ENCODE data around the gene CACNA2D2.
A peak's percentile ranks its signal among the peaks of the same experiment; 100 is the strongest.

CACNA2D2 gene

DNA sequence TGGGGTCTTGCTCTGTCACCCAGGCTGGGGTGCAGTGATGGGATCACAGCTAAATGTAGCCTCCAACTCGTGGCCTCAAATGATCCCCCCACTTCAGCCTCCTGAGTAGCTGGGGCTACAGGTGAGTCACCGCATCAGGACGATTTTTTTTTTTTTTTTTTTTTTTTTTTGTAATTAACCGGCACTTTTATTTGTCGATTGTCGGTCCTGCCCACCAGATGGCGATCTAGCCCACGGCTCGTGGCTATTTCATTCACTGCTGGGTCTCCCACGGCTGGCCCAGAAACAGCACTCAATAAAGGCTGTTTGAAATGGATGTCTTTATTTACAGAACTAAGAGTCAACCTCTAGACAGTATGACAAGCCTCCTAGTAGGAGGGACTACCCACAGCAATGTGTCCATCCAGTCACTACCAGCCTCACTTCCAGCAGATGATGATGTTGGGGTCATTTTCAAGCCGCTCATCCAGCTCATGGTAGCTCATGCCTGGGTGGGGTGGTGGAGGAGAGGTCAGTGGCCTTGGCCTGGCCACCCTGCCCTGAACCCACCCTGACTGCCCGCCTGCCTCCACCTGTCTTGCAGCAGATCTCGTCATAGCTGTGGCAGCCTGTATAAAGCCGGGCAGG is 156.1 kb downstream of the CACNA2D2 start:
- no peaks in the 10 kb centered on the region for H3K27me3 Mint-ChIP-seq
- H3K27ac Mint-ChIP-seq: peak overlapping the region; percentile 82

DNA sequence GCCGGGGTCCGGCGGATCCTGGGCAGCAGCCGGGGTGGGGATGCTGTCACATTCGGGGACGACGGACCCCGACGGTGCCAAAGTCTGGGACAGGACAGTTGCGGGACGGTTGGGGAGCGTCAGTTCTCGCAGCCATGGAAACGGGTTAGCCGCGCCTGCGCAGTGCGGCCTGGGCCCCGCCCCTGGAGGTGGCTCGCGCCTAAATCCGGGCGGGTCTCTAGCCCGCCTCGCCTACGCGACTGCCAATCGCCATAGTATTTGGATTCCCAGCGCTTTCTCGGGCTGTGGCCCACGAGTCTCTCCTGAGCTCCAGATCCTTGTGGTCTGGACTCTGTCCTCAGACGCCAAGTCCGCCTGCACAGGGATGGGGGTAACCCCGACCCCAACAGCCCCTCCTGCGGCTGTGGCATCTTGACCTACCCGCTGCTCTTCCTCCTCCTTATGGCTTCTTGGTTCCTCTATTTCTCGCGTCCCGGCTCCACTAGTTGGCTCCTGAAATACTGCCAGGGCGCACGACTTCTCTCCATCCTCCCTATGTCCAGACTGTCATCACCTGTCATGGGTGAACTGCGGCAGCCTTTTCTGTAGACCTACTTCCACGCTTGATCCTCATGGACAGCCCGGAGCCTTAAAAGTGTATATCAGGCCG is 157.7 kb downstream of the CACNA2D2 start, which contains the start of gene ZMYND10:
ZMYND10 (minus strand) TSS at position 147 of the 649 bp plus-strand sequence. CDS start 153 bp downstream, outside the sequence.
- Mint-ChIP-seq H3K27ac (peak within 1 kb of the TSS; percentile 35), H3K9me3 (no peaks in the 10 kb centered on the region), H3K4me1 (ENCODE audit: low read depth) (peaks cover 54% of the 10 kb centered on the region), H3K36me3 (ENCODE audit: low read depth) (peaks cover 45% of the 10 kb centered on the region), H3K4me3 (peak within 1 kb of the TSS; percentile 57), H3K27me3 (no peaks in the 10 kb centered on the region)
- peak; percentile 82 for DNase-seq

More for the DNA sequence above, 156.1 kb downstream of the CACNA2D2 start:
- no peak overlapping the region for H3K4me3 Mint-ChIP-seq
- H3K4me1 Mint-ChIP-seq (ENCODE audit: low read depth): peaks cover 58% of the 10 kb centered on the region
- peaks cover 58% of the 10 kb centered on the region for H3K36me3 Mint-ChIP-seq (ENCODE audit: low read depth)
- peak; percentile 78 for DNase-seq
- H3K9me3 Mint-ChIP-seq: no peaks in the 10 kb centered on the region

GRCh38 chr3:50345008-50345407 is 158.4 kb downstream of the CACNA2D2 start:
- no peaks in the 10 kb centered on the region for H3K27me3 Mint-ChIP-seq
- H3K4me3 Mint-ChIP-seq: no peak overlapping the region
- H3K4me1 Mint-ChIP-seq (ENCODE audit: low read depth): peaks cover 49% of the 10 kb centered on the region
- no peak for DNase-seq
- H3K36me3 Mint-ChIP-seq (ENCODE audit: low read depth): peaks cover 42% of the 10 kb centered on the region
- no peaks in the 10 kb centered on the region for H3K9me3 Mint-ChIP-seq
- no peak overlapping the region for H3K27ac Mint-ChIP-seq

DNA sequence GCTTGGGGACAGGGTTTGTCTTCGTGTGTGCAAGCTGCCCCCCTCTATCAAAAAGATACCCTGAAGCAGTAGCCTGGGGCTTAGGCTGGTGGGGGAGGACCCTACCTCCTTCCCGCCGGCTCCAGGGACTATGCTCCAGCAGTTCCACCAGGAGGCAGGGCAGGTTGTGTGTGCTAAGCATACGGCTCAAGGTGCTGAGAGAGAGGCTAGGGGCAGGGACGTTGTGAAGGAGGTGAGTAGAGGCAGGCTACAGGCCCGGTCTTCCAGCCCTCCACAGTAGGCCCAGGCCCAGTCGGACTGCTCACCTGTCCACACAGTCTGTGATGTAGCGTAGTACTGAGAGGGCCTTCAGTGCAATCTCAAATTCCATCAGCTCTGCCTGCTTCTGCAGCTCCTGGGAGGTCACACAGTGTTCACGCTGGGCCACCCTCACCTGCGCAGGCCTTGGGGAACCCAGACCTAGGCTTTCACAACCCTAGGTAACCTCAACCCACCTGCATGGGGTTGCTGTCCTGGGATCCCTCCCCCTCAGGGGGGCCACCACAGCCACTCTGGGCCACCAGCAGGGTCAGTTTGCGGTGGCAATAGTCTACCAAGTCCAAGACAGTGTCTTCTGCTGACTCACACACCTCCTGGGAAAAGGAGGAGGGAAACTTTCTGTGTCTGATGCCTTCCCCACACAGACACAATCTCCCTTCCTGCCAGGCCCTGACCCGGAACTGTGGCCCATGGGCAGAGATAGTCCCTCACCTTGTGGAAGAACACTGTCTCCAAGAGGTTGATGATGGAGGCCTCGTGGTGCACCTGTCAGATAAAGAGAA is 160.4 kb downstream of the CACNA2D2 start:
- no peak overlapping the region for H3K4me3 Mint-ChIP-seq
- H3K27ac Mint-ChIP-seq: peak overlapping the region; percentile 26
- no peaks in the 10 kb centered on the region for H3K9me3 Mint-ChIP-seq
- H3K27me3 Mint-ChIP-seq: no peaks in the 10 kb centered on the region
- peaks cover 47% of the 10 kb centered on the region for H3K4me1 Mint-ChIP-seq (ENCODE audit: low read depth)
- DNase-seq: no peak
- peaks cover 38% of the 10 kb centered on the region for H3K36me3 Mint-ChIP-seq (ENCODE audit: low read depth)

DNA sequence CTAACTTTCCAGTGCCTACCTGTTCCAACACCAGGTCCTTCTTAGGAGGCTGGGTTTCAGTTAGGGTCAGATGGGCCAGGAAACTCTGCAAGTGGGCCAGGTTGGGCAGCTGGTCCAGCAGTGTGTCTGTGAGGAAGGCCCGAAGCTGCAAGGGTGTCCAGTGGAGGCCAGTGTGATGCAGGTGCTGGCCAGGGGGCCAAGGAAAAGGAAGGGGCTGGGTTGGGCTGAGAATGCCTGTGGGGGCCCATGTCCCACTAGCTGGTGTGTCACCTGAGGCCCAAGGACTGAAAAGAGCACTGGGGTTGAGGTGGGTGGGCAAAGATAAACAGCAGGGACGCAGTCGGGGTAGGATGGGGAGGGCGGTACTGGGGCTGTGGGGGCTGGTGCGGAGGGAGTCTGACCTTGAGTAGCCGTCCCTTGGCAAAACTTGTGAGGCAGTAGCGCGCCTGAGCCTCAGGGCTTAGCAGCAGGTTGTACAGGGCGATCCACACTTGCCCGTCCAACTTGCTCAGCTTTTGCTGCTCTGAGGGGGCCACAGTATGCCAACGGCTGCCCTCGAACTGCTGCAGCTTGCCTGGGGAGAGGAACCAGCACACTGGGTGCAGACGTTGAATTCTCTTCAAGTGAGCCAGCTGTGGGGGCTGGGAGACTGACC is 161.3 kb downstream of the CACNA2D2 start:
- peak overlapping the region; percentile 94 for H3K4me3 Mint-ChIP-seq
- peaks cover 38% of the 10 kb centered on the region for H3K36me3 Mint-ChIP-seq (ENCODE audit: low read depth)
- DNase-seq: no peak
- H3K9me3 Mint-ChIP-seq: no peaks in the 10 kb centered on the region
- H3K27me3 Mint-ChIP-seq: no peaks in the 10 kb centered on the region
- H3K27ac Mint-ChIP-seq: no peak overlapping the region
- H3K4me1 Mint-ChIP-seq (ENCODE audit: low read depth): peaks cover 39% of the 10 kb centered on the region

DNA sequence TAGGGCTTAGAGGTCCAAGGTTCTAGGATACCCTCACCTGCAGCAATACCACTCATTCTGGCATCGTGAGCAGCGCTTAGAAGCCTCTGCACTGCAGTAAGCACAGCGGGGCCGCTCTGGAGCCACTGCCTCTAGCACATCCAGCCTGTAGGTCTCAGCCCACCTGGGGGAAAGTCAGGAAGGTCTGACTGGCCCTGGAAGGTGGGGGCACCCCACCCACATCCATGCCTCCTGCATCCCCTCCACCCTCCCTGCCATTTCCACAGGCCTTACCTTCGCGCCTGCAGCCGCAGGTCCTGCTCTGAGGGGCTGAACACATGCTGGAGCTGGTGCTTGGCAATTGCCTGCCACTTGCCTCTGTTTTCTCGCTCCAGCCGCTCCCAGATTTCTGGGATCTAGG is 161.9 kb downstream of the CACNA2D2 start:
- Mint-ChIP-seq H3K36me3 (ENCODE audit: low read depth) (peaks cover 41% of the 10 kb centered on the region), H3K4me1 (ENCODE audit: low read depth) (peaks cover 39% of the 10 kb centered on the region), H3K4me3 (peak overlapping the region; percentile 94), H3K9me3 (no peaks in the 10 kb centered on the region), H3K27me3 (no peaks in the 10 kb centered on the region), H3K27ac (peak overlapping the region; percentile 90)
- DNase-seq: no peak

GRCh38 chr3:50340448-50341329 is 162.7 kb downstream of the CACNA2D2 start, which contains the start of gene RASSF1:
RASSF1 (minus strand) TSS chr3:50340836; CDS start chr3:50340805, 31 bp downstream.
- peaks cover 40% of the 10 kb centered on the region for H3K4me1 Mint-ChIP-seq (ENCODE audit: low read depth)
- H3K4me3 Mint-ChIP-seq: peak within 1 kb of the TSS; percentile 94
- H3K27ac Mint-ChIP-seq: peak within 1 kb of the TSS; percentile 95
- H3K9me3 Mint-ChIP-seq: no peaks in the 10 kb centered on the region
- peak; percentile 85 for DNase-seq
- H3K36me3 Mint-ChIP-seq (ENCODE audit: low read depth): peaks cover 43% of the 10 kb centered on the region
- no peaks in the 10 kb centered on the region for H3K27me3 Mint-ChIP-seq

DNA sequence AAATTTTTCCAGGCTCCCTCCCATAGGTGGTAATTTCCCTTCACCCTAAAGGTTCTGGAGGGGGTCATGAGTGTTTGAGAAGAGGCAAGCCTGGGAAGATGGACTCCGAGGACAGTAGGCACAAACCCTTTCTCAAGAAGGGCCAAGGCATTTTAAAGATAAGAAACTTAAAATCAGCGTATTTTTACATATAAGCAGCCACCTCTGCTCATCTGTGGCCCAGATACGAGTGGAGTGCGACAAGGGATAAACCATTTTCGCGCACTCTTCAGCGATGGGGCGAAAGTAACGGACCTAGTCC is 163.3 kb downstream of the CACNA2D2 start:
- Mint-ChIP-seq H3K4me1 (ENCODE audit: low read depth) (peaks cover 42% of the 10 kb centered on the region), H3K27me3 (no peaks in the 10 kb centered on the region), H3K27ac (peak overlapping the region; percentile 95), H3K9me3 (no peaks in the 10 kb centered on the region), H3K36me3 (ENCODE audit: low read depth) (peaks cover 48% of the 10 kb centered on the region), H3K4me3 (peak overlapping the region; percentile 94)
- no peak for DNase-seq

DNA sequence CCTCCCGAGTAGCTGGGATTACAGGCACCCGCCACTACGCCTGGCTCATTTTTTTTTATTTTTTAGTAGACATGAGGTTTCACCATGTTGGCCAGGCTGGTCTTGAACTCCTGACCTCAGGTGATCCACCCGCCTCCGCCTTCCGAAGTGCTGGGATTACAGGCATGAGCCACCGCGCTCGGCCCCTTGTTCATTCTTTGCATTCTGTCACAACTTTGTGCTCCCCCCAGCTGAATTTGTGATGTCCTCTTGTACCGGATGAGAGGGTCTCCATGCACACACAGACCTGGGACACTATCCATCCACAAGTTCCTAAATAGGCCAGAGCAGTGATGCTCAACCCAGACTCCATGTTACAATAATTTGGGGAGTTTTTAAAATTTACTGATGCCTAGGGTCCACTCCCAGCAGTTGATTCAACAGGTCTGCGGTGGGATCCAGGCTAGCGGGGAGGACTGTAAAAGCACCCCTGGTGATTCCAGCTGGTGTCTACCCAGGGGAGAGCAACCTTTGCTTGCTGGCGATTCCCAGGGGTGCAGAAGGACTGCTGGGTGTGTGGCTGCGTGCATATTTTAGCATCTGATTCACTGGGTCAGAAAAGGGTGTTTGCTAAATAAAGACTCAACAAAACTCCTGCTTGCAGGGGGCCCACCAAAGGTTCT is 163.8 kb downstream of the CACNA2D2 start:
- Mint-ChIP-seq H3K27ac (peak overlapping the region; percentile 95), H3K4me1 (ENCODE audit: low read depth) (peaks cover 43% of the 10 kb centered on the region), H3K4me3 (peak overlapping the region; percentile 94), H3K27me3 (no peaks in the 10 kb centered on the region), H3K9me3 (no peaks in the 10 kb centered on the region), H3K36me3 (ENCODE audit: low read depth) (peaks cover 52% of the 10 kb centered on the region)
- no peak for DNase-seq

GRCh38 chr3:50338965-50339364 is 164.5 kb downstream of the CACNA2D2 start:
- peaks cover 58% of the 10 kb centered on the region for H3K36me3 Mint-ChIP-seq (ENCODE audit: low read depth)
- no peak for DNase-seq
- H3K4me3 Mint-ChIP-seq: peak overlapping the region; percentile 94
- peak overlapping the region; percentile 95 for H3K27ac Mint-ChIP-seq
- H3K9me3 Mint-ChIP-seq: no peaks in the 10 kb centered on the region
- H3K4me1 Mint-ChIP-seq (ENCODE audit: low read depth): peaks cover 50% of the 10 kb centered on the region
- no peaks in the 10 kb centered on the region for H3K27me3 Mint-ChIP-seq

GRCh38 chr3:50337175-50337861 is 166.1 kb downstream of the CACNA2D2 start:
- DNase-seq: peak; percentile 97
- Mint-ChIP-seq H3K4me1 (ENCODE audit: low read depth) (peaks cover 60% of the 10 kb centered on the region), H3K4me3 (peak overlapping the region; percentile 94), H3K27me3 (no peaks in the 10 kb centered on the region), H3K36me3 (ENCODE audit: low read depth) (peaks cover 75% of the 10 kb centered on the region), H3K9me3 (no peaks in the 10 kb centered on the region), H3K27ac (peak overlapping the region; percentile 95)

DNA sequence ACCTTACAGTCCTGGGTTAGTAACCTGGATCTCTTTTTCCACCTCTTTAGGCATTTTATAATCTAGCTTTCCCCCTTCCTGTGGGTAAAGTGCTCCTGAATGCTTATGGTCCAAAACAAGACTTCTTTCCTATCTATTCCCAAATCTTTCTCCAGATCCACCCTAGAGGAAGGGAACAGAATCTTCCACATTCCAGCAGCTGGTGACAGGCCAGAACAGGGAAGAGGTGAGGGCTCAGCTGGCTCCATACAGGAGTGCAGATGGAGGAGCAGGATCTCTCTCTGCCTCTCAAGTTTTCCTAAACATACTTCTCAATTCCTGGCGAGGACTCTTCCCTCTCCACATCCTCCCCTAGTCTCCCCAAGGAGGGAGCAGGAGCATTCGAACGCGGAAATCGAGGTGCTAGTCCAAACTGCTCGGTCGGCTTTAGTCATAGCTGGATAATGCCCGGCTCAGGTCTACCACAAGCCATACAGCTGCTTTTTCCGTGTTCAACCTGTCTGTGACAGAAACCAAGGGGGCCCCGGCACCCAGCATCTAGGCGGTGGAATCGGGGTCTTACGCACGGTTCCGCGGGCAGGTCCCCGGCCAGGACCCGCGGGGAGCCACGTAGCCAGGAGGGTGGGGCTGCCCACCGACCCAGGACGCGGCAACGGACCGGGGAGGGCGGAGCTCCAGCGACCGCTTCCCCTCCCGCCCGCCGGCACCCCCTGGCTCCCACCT is 166.8 kb downstream of the CACNA2D2 start:
- H3K4me1 Mint-ChIP-seq (ENCODE audit: low read depth): peaks cover 64% of the 10 kb centered on the region
- DNase-seq: no peak
- peak overlapping the region; percentile 95 for H3K27ac Mint-ChIP-seq
- H3K4me3 Mint-ChIP-seq: peak overlapping the region; percentile 94
- peaks cover 82% of the 10 kb centered on the region for H3K36me3 Mint-ChIP-seq (ENCODE audit: low read depth)
- H3K9me3 Mint-ChIP-seq: no peaks in the 10 kb centered on the region
- H3K27me3 Mint-ChIP-seq: no peaks in the 10 kb centered on the region
